Body of pancreas (tissue), 4 donors: ENCODE results near the gene ZNF236.

Source experiments
- POLR2A ChIP-seq, 3 donors: fragments of 450-650 bp; IDR thresholded peaks; one replicate each; pipeline ENCODE4 v1.6.1; 2016; ENCODE audit warnings: antibody characterized with exemption in 3 of 3, mild to moderate bottlenecking in 2 of 3
- TF ChIP-seq, protein P1 (sequence below), 7 experiments: fragments of 450-650 bp in 4 of 7; fragments of 200-600 bp in 3 of 7; sonication (generic) in 3 of 7; IDR thresholded peaks; one replicate each; pipeline ENCODE4 v1.5.1; 2016 to 2019; ENCODE audit warnings: antibody characterized with exemption in 7 of 7

DNA sequence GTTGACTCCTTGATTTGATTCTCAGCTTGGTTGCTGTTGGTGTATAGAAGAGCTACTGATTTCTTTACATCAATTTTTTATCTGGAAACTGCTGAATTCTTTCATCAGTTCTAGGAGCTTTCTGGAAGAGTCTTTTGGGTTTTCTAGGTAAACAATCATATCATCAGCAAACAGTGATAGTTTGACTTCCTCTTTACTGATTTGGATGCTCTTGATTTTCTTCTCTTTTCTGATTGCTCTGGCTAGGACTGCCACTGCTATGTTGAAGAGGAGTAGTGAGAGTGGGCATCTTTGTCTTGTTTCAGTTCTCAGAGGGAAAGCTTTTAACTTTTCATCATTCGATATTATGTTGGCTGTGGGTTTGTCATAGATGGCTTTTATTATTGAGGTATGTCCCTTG, 140.5 kb downstream of the ZNF236 start:
- TF ChIP-seq, protein P1, sequence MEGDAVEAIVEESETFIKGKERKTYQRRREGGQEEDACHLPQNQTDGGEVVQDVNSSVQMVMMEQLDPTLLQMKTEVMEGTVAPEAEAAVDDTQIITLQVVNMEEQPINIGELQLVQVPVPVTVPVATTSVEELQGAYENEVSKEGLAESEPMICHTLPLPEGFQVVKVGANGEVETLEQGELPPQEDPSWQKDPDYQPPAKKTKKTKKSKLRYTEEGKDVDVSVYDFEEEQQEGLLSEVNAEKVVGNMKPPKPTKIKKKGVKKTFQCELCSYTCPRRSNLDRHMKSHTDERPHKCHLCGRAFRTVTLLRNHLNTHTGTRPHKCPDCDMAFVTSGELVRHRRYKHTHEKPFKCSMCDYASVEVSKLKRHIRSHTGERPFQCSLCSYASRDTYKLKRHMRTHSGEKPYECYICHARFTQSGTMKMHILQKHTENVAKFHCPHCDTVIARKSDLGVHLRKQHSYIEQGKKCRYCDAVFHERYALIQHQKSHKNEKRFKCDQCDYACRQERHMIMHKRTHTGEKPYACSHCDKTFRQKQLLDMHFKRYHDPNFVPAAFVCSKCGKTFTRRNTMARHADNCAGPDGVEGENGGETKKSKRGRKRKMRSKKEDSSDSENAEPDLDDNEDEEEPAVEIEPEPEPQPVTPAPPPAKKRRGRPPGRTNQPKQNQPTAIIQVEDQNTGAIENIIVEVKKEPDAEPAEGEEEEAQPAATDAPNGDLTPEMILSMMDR (IDR thresholded peaks at IDR 0.05) = no peak
- no peak for TF ChIP-seq POLR2A (IDR thresholded peaks at IDR 0.05)
